Measurements from ENCODE around the gene AFF1. TPM values are rescaled to one million over a fixed set of nuclear protein-coding genes. Genes with fewer than 3 reads are reported as not detected.
"Not testable (repeated sequence)": the region's sequence is repeated elsewhere in the genome, so short reads cannot be mapped to it uniquely, and the experiment has no call there.

AFF1 gene
- total RNA-seq, 4 donors from 2014 or later = 22.9 to 47.1 (median 34.0) TPM

DNA sequence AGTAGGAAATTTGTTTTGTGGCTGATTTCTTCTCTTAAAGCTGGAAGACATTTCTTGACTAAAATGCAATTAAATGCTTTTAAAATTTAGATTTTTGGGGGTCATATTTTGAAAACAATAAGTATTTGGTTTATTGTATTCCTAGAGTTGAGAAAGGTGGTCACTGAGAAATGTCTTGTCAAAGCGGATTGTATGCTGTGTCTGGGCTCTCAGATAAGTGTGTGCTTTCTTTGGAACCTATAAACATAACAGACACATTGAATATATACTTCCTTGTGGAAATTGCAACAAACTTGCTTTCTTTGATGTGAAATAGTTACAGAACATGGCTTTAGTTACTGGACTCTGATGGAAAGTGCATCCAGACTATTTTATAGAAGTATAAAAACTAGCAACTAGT lies 75.4 kb downstream of the AFF1 start:
- Histone ChIP-seq H3K4me3 (no peak overlapping the region), H3K9me3 (no peaks in the 10 kb centered on the region), H3K27me3 (no peaks in the 10 kb centered on the region), H3K36me3 (no peaks in the 10 kb centered on the region), H3K4me1 (peaks cover 26 to 86% (median 53%) of the 10 kb centered on the region in 3 donors), H3K27ac (peak overlapping the region in 1 of 4 donors; percentile 98)
- 87 to 92% methylated on average over 1 of the region's 1 CpG for WGBS, 2 donors
- intact Hi-C loops (cut with DNase I) = no loop called here
- TF ChIP-seq, protein P1, sequence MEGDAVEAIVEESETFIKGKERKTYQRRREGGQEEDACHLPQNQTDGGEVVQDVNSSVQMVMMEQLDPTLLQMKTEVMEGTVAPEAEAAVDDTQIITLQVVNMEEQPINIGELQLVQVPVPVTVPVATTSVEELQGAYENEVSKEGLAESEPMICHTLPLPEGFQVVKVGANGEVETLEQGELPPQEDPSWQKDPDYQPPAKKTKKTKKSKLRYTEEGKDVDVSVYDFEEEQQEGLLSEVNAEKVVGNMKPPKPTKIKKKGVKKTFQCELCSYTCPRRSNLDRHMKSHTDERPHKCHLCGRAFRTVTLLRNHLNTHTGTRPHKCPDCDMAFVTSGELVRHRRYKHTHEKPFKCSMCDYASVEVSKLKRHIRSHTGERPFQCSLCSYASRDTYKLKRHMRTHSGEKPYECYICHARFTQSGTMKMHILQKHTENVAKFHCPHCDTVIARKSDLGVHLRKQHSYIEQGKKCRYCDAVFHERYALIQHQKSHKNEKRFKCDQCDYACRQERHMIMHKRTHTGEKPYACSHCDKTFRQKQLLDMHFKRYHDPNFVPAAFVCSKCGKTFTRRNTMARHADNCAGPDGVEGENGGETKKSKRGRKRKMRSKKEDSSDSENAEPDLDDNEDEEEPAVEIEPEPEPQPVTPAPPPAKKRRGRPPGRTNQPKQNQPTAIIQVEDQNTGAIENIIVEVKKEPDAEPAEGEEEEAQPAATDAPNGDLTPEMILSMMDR (IDR thresholded peaks at IDR 0.05) = no peak
- no peak for TF ChIP-seq POLR2A (IDR thresholded peaks at IDR 0.05)
- no peak for DNase-seq

DNA sequence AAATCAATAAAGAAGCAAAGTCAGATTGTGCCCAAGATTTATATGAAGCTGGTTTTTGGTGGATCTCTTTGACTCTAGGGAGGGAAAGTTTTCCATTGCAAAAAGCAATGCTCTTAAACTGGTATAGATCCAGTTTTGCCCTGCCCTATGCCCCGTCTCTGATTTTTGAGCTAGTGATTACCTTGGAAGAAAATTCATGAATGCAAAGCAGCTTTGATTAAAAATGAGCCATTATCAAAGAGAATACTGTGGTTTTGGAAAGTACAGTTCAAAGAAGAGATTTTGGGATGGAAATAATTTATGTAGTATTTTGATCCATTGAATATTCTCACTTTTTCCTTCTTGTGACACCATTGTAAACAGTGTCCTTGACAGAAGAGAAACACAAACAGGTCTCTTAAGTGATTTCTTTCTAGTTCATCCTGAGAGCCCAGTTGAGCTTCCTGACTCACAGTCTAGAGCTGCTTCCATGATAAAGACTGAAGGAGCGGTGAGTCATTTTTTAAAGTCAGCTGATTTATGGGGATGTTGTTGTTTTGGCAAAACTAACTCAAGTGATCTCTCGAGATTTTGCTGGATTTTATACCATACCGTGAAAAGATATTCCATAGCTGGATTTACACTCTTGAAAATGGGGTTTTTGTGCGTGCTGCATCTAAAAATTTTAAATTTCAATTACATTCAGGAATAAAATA lies 76.7 kb downstream of the AFF1 start:
- intact Hi-C loops (cut with DNase I) = no loop called here
- H3K9me3 ChIP-seq = no peaks in the 10 kb centered on the region
- H3K36me3 ChIP-seq = no peaks in the 10 kb centered on the region
- peak overlapping the region; percentile 38 to 73 (median 64) for H3K27ac ChIP-seq
- no peak overlapping the region for H3K4me3 ChIP-seq
- DNase-seq = no peak
- WGBS, 2 donors = 30 to 49% methylated on average over 5 of the region's 5 CpGs
- no peaks in the 10 kb centered on the region for H3K27me3 ChIP-seq
- TF ChIP-seq POLR2A (IDR thresholded peaks at IDR 0.05) = no peak
- TF ChIP-seq, protein P1 (IDR thresholded peaks at IDR 0.05) = no peak
- H3K4me1 ChIP-seq = peaks cover 19 to 88% (median 55%) of the 10 kb centered on the region in 3 donors

DNA sequence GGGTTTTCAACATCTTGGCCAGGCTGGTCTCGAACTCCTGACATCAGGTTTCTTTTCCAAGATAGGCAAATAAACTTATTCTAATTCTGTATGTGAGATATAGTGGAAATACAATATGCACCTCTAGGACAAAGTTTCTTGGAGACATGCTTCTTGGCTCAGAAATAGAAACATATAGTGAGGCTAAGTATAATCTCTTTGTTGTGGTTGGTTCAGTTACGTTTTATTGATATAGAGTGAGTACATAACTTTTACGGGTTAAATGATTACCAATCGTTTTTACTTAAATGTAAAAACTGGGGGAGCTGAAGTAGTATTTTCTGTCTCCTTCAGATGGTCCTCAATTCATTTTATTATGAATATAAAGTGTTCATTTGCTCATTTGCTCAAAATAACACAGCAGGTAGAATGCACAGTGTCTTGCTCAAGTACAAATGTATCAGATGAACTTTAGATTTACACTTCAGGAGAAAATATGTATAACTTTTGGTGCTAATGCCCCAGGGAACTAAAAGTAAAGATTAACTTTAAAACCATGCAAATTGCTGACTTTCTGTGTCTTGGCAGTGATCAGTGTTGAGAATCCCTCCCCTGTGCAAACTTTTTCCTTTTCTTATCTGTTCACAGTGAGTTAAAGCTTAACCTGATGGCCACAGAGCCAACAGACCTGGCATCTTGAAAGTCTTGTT lies 77.6 kb downstream of the AFF1 start:
- H3K36me3 ChIP-seq = no peaks in the 10 kb centered on the region
- H3K27ac ChIP-seq = peak overlapping the region in 3 of 4 donors; percentile 20 to 73 (median 69)
- peaks cover 19 to 96% (median 55%) of the 10 kb centered on the region in 3 donors for H3K4me1 ChIP-seq
- no peak overlapping the region for H3K4me3 ChIP-seq
- no peak for TF ChIP-seq POLR2A (IDR thresholded peaks at IDR 0.05)
- TF ChIP-seq, protein P1 (IDR thresholded peaks at IDR 0.05) = no peak
- no peak for DNase-seq
- 54 to 66% methylated on average over 4 of the region's 4 CpGs for WGBS, 2 donors
- no peaks in the 10 kb centered on the region for H3K9me3 ChIP-seq
- intact Hi-C loops (cut with DNase I) = no loop called here
- no peaks in the 10 kb centered on the region for H3K27me3 ChIP-seq

DNA sequence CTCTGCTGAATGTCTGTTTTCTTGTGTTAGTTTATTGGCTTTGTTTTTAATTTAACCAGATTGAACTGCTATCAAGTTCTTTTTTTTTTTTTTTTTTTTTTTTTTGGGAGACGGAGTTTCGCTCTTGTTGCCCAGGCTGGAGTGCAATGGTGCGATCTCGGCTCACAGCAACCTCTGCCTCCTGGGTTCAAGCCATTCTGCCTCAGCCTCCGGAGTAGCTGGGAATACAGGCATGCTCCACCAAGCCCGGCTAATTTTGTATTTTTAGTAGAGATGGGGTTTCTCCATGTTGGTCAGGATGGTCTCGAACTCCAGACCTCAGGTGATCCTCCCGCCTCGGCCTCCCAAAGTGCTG lies 78.1 kb downstream of the AFF1 start:
- H3K27me3 ChIP-seq; H3K4me3 ChIP-seq; DNase-seq; H3K36me3 ChIP-seq; intact Hi-C loops (cut with DNase I); H3K9me3 ChIP-seq: not testable (repeated sequence)
- H3K27ac ChIP-seq = peak overlapping the region in 3 of 4 donors; percentile 34 to 75 (median 42)
- WGBS, 2 donors = 79 to 94% methylated on average over 5 to 9 of the region's 9 CpGs
- H3K4me1 ChIP-seq = peaks cover 19 to 99% (median 58%) of the 10 kb centered on the region in 3 donors

DNA sequence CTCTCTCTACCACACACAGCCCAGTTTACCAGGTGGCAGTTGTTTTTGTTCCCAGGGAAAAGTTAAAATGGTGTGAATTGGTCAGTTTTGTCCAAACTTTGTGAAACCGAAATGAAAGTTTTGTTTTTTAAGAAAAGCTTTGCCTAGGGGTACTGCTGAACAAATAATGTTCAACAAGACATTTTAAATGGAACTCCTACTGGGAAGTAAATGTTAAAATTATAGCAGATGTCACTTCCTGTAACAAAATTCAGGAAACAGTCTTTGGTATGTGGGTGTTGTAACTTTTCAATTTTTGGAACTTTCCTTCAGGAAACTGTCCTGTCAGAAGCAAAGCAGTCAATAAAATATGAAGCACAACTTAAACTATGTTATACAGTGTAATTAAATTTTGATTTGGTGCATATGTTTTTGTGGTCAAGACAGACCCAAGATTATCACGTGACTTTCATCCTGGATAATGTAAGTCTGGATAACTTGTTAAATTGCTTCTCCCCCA lies 79.5 kb downstream of the AFF1 start:
- peaks cover 6 to 99% (median 53%) of the 10 kb centered on the region in 3 donors for H3K4me1 ChIP-seq
- no peaks in the 10 kb centered on the region for H3K36me3 ChIP-seq
- DNase-seq = no peak
- peak overlapping the region in 1 of 4 donors; percentile 16 for H3K4me3 ChIP-seq
- 23 to 45% methylated on average over 2 of the region's 2 CpGs for WGBS, 2 donors
- H3K9me3 ChIP-seq = no peaks in the 10 kb centered on the region
- no peak for TF ChIP-seq POLR2A (IDR thresholded peaks at IDR 0.05)
- TF ChIP-seq, protein P1 (IDR thresholded peaks at IDR 0.05) = no peak
- H3K27ac ChIP-seq = peak overlapping the region; percentile 22 to 76 (median 72)
- intact Hi-C loops (cut with DNase I) = no loop called here
- H3K27me3 ChIP-seq = no peaks in the 10 kb centered on the region

All from esophagus squamous epithelium (tissue), 5 donors.